ENCODE measurements around the gene CYP2W1.

Gene CYP2W1

DNA sequence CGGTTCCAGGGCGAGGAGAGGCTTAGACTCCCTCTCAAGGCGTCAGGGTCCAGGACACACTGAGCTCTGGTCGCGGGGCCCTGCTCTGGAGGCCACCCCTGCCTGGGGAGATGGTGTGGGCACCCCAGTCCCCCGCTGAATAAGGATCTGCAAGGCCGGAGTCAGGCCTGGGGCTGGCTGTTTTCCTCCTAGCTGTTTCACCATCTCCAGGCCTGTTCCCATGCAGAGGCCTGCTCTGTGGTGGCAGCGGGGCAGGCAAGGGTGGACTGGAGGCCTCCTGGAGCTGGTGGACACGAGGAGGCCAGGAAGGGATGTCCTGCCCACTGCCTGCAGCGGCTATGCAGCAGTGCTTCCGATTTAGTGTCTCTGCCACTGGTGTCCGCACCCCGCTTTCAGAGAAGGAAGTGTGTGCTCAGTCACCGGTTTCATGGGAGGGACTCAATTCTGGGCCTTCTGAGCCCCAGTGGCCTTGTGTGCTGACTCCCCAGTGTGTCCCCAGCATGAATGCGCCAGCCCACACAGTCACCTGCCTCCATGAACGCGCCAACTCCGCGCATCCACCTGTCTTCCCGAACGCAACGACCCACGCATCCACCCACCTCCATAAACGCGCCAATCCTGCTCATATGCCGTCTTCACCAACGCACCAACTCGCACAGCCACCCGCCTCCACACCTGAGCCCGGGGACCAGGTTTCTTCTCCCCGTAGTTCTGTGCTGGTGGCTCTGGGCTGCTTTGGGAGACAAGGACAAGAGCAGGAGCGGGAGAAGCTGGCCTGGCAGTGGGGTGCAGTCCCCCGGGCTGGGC is 46.9 kb downstream of the CYP2W1 start:
- Histone ChIP-seq H3K27me3 (ENCODE audit: control insufficient read depth, insufficient read depth, low read length) (no peaks in the 10 kb centered on the region), H2AFZ (no peak overlapping the region), H3K36me3 (ENCODE audit: control insufficient read depth, insufficient read depth, low read length) (no peaks in the 10 kb centered on the region), H3K4me1 (peaks cover 7% of the 10 kb centered on the region), H3K27ac (no peak overlapping the region), H3K9me3 (ENCODE audit: control insufficient read depth, low read length) (no peaks in the 10 kb centered on the region), H3K4me2 (ENCODE audit: low read length) (no peak overlapping the region), H3K9ac (no peak overlapping the region), H3K4me3 (ENCODE audit: low read depth, low read length) (no peak overlapping the region), H3K79me2 (peaks cover 24% of the 10 kb centered on the region)
- TF ChIP-seq, protein P1, sequence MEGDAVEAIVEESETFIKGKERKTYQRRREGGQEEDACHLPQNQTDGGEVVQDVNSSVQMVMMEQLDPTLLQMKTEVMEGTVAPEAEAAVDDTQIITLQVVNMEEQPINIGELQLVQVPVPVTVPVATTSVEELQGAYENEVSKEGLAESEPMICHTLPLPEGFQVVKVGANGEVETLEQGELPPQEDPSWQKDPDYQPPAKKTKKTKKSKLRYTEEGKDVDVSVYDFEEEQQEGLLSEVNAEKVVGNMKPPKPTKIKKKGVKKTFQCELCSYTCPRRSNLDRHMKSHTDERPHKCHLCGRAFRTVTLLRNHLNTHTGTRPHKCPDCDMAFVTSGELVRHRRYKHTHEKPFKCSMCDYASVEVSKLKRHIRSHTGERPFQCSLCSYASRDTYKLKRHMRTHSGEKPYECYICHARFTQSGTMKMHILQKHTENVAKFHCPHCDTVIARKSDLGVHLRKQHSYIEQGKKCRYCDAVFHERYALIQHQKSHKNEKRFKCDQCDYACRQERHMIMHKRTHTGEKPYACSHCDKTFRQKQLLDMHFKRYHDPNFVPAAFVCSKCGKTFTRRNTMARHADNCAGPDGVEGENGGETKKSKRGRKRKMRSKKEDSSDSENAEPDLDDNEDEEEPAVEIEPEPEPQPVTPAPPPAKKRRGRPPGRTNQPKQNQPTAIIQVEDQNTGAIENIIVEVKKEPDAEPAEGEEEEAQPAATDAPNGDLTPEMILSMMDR (IDR thresholded peaks at IDR 0.05): no peak

DNA sequence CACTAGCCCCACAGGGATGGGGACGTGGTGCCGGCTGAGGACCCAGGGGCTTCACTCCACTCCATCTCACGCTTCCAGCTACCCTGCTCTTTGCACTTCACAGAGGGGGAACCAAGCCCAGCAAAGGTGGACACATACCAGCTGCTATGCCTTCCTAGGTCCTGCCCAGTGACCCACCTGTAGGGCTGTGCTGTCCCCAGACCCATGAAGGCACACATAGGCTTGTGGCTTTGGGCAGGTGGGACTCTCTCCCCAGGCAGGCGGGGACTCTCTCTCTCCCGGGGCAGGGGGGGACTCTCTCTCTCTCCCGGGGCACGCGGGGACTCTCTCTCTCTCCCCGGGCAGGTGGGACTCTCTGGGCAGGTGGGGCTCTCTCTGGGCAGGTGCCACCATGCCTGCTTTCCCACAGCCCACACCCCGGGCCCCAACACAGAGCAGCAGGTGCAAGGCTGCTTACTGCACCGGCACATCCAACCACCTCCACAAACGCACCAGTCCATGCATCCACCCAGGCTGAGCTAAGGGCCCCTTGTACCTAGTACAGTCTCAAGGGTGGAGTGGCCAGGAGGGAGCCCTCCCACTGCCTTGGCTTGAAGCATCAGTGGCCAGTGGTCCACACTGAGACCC is 47.6 kb downstream of the CYP2W1 start:
- TF ChIP-seq, protein P1 (IDR thresholded peaks at IDR 0.05): no peak
- H3K9ac ChIP-seq: no peak overlapping the region
- H3K4me1 ChIP-seq: peaks cover 7% of the 10 kb centered on the region
- no peaks in the 10 kb centered on the region for H3K9me3 ChIP-seq (ENCODE audit: control insufficient read depth, low read length)
- no peak overlapping the region for H3K4me3 ChIP-seq (ENCODE audit: low read depth, low read length)
- H2AFZ ChIP-seq: no peak overlapping the region
- H3K36me3 ChIP-seq (ENCODE audit: control insufficient read depth, insufficient read depth, low read length): no peaks in the 10 kb centered on the region
- peaks cover 26% of the 10 kb centered on the region for H3K79me2 ChIP-seq
- H3K27me3 ChIP-seq (ENCODE audit: control insufficient read depth, insufficient read depth, low read length): no peaks in the 10 kb centered on the region
- H3K27ac ChIP-seq: no peak overlapping the region
- H3K4me2 ChIP-seq (ENCODE audit: low read length): no peak overlapping the region

DNA sequence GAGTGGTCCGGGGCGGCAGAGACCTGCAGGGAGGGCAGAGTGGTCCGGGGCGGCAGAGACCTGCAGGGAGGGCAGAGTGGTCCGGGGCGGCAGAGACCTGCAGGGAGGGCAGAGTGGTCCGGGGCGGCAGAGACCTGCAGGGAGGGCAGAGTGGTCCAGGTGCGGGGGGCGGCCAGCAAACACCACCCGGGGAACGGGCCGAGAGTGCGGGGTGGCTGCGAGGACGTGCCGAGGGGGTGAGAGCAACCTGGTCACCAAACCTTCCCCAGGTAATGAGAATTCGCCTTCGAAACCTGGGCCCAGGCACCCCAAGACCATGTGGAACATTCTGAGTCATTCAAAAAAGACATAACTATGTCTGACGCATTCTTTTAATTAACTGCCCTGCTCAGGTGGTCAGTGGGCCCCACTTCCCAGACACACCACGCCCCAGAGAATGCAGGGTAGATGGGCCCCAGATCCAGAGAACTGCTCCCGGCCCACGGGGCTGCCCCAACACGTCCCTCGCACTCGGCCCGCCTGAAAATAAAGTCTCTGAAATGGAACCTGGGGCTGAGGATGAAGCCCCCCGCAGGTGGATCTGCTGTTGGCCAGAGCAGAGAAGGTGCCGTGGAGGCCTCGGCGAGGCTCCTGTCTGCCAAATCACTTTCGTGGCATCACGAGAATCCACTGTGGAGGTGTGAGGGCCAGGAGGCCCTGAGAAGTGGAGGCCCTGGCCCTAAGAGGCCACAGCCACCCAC is 48.9 kb downstream of the CYP2W1 start:
- peaks cover 26% of the 10 kb centered on the region for H3K79me2 ChIP-seq
- H3K27ac ChIP-seq: no peak overlapping the region
- no peaks in the 10 kb centered on the region for H3K9me3 ChIP-seq (ENCODE audit: control insufficient read depth, low read length)
- no peaks in the 10 kb centered on the region for H3K27me3 ChIP-seq (ENCODE audit: control insufficient read depth, insufficient read depth, low read length)
- no peak overlapping the region for H3K4me3 ChIP-seq (ENCODE audit: low read depth, low read length)
- no peaks in the 10 kb centered on the region for H3K36me3 ChIP-seq (ENCODE audit: control insufficient read depth, insufficient read depth, low read length)
- H2AFZ ChIP-seq: no peak overlapping the region
- peaks cover 7% of the 10 kb centered on the region for H3K4me1 ChIP-seq
- TF ChIP-seq, protein P1 (IDR thresholded peaks at IDR 0.05): no peak
- H3K4me2 ChIP-seq (ENCODE audit: low read length): no peak overlapping the region
- H3K9ac ChIP-seq: no peak overlapping the region

DNA sequence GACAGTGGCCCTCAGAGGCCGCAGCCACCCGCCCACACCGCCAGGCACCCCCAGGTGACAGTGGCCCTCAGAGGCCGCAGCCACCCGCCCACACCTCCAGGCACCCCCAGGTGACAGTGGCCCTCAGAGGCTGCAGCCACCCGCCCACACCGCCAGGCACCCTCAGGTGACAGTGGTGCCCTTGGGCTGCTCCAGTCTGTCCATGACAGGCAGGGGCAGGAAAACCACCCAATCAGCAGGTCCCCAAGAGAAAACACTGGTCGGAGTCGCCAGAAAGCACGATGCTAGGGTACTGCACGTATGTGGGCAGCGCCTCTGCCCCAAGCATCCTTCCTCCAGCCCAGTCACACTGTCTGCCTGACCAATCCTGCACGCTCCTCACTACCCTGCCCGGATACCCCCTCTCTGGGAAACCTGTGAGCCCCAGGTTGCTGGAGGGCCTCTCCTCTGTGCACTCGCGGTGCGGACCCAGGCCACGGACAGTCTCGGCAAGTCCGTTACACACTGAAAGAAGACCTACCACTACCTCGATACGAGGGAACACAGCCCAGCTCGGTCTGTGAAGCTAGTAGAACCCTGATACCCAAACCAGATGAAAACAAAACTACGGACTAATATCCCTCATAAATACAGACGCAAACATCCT is 49.7 kb downstream of the CYP2W1 start:
- Histone ChIP-seq H3K9me3 (ENCODE audit: control insufficient read depth, low read length) (no peaks in the 10 kb centered on the region), H3K36me3 (ENCODE audit: control insufficient read depth, insufficient read depth, low read length) (no peaks in the 10 kb centered on the region), H2AFZ (no peak overlapping the region), H3K79me2 (peaks cover 22% of the 10 kb centered on the region), H3K27ac (no peak overlapping the region), H3K4me2 (ENCODE audit: low read length) (no peak overlapping the region), H3K9ac (no peak overlapping the region), H3K4me3 (ENCODE audit: low read depth, low read length) (no peak overlapping the region), H3K27me3 (ENCODE audit: control insufficient read depth, insufficient read depth, low read length) (no peaks in the 10 kb centered on the region), H3K4me1 (peaks cover 7% of the 10 kb centered on the region)
- TF ChIP-seq, protein P1 (IDR thresholded peaks at IDR 0.05): no peak
